Lower leg skin (tissue), 4 donors: Measurements from ENCODE around the gene ASXL1. TPM values are rescaled to one million over a fixed set of nuclear protein-coding genes. Genes with fewer than 3 reads are reported as not detected.

Experiments used
- DNase-seq, 2 donors: peaks; one replicate each; pipeline ENCODE4 v3.0.0-alpha.2; 2019; ENCODE audit warnings: low spot score in 2 of 2
- H3K4me3 ChIP-seq: fragments of 200-600 bp; sonication (generic); 2 replicates; pipeline ENCODE4 v1.5.1; 2017; ENCODE audit warnings: mild to moderate bottlenecking, low read depth; ENCODE audit not compliant: poor library complexity, severe bottlenecking
- POLR2A ChIP-seq, 2 donors: fragments of 450-650 bp; IDR thresholded peaks; one replicate each; pipeline ENCODE4 v1.6.1; 2016 to 2017; ENCODE audit warnings: antibody characterized with exemption in 2 of 2, mild to moderate bottlenecking in 1 of 2, moderate library complexity in 1 of 2
- WGBS, 2 donors: methylation state at CpG; one replicate each; pipeline ENCODE4 v1.1.5; 2018; 5-methylcytosine and 5-hydroxymethylcytosine counted together
- intact Hi-C: fragments of 100-400 bp; cut with DNase I; formaldehyde crosslinking; loops from one replicate; pipeline ENCODE4 v1.15.0; 2023; ENCODE audit warnings: low total_unique reads
- total RNA-seq, 4 donors: library from RNA; depleted of rRNA; stranded (reverse); fragments of >200 nt; gene quantifications; one replicate each; pipeline ENCODE4 v1.1.0, GENCODE V29; 2016
- TF ChIP-seq, protein P1 (sequence below), 3 donors: fragments of 450-650 bp; IDR thresholded peaks; one replicate each; pipeline ENCODE4 v1.5.1; 2016; ENCODE audit warnings: antibody characterized with exemption in 3 of 3, mild to moderate bottlenecking in 3 of 3, moderate library complexity in 2 of 3

Gene ASXL1
- 10 to 100 TPM; 29.1 to 84.8 (median 32.6) TPM for total RNA-seq

- intact Hi-C loops: no loop called here
- 0 to 1% methylated on average over 55 to 72 of the region's 83 CpGs for WGBS, 2 donors
- peak; percentile 95 to 99 for DNase-seq
- TF ChIP-seq POLR2A (IDR thresholded peaks at IDR 0.05): no peak
- TF ChIP-seq, protein P1, sequence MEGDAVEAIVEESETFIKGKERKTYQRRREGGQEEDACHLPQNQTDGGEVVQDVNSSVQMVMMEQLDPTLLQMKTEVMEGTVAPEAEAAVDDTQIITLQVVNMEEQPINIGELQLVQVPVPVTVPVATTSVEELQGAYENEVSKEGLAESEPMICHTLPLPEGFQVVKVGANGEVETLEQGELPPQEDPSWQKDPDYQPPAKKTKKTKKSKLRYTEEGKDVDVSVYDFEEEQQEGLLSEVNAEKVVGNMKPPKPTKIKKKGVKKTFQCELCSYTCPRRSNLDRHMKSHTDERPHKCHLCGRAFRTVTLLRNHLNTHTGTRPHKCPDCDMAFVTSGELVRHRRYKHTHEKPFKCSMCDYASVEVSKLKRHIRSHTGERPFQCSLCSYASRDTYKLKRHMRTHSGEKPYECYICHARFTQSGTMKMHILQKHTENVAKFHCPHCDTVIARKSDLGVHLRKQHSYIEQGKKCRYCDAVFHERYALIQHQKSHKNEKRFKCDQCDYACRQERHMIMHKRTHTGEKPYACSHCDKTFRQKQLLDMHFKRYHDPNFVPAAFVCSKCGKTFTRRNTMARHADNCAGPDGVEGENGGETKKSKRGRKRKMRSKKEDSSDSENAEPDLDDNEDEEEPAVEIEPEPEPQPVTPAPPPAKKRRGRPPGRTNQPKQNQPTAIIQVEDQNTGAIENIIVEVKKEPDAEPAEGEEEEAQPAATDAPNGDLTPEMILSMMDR (IDR thresholded peaks at IDR 0.05): no peak
- H3K4me3 ChIP-seq: peak within 1 kb of the TSS; percentile 83
Observed at GRCh38 chr20:32357869-32358631, at the start of gene ASXL1. ASXL1 (plus strand) TSS chr20:32358331; CDS start chr20:32358776, 445 bp downstream.

- DNase-seq: peak in 1 of 2 donors; percentile 2
- no peak for TF ChIP-seq POLR2A (IDR thresholded peaks at IDR 0.05)
- TF ChIP-seq, protein P1 (IDR thresholded peaks at IDR 0.05): no peak
- 59 to 64% methylated on average over 3 of the region's 3 CpGs for WGBS, 2 donors
- no peak overlapping the region for H3K4me3 ChIP-seq
- intact Hi-C loops: no loop called here
Observed at GRCh38 chr20:32312718-32313424, 45.3 kb upstream of the ASXL1 start.

GRCh38 chr20:32314768-32315167, 43.4 kb upstream of the ASXL1 start:
- intact Hi-C loops: no loop called here
- 67 to 94% methylated on average over 1 of the region's 1 CpG for WGBS, 2 donors
- TF ChIP-seq, protein P1 (IDR thresholded peaks at IDR 0.05): no peak
- no peak for TF ChIP-seq POLR2A (IDR thresholded peaks at IDR 0.05)
- H3K4me3 ChIP-seq: no peak overlapping the region
- DNase-seq: peak in 1 of 2 donors; percentile 69

GRCh38 chr20:32315399-32315798, 42.7 kb upstream of the ASXL1 start:
- TF ChIP-seq, protein P1 (IDR thresholded peaks at IDR 0.05): no peak
- no peak for TF ChIP-seq POLR2A (IDR thresholded peaks at IDR 0.05)
- H3K4me3 ChIP-seq: no peak overlapping the region
- DNase-seq: peak in 1 of 2 donors; percentile 5
- WGBS, 2 donors: 98 to 100% methylated on average over 3 of the region's 3 CpGs
- intact Hi-C loops: no loop called here

DNA sequence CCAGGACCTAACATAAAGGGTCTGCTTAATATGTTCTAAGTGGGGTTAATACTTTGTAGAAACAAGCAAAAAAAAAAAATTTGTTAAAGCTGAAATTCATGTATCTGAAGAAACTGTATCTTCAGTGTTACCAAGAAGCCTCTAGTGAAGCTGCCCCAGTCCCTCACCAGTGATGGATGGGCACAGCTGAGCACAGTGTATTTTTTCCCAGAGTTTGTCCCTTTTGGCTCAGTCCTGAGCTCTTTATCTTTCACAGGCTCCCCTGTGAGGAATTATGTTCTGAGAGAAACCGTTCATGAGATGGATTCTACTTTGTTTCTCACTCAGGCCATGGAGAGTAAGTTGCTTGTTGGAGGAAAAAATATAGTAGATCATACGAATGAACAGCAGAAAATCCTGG, 42.2 kb upstream of the ASXL1 start:
- DNase-seq: peak in 1 of 2 donors; percentile 6
- 89 to 90% methylated on average over 2 of the region's 2 CpGs for WGBS, 2 donors
- no peak overlapping the region for H3K4me3 ChIP-seq
- TF ChIP-seq POLR2A (IDR thresholded peaks at IDR 0.05): no peak
- TF ChIP-seq, protein P1 (IDR thresholded peaks at IDR 0.05): no peak
- intact Hi-C loops: no loop called here
